IMR-90 (cell line): ENCODE measurements around the gene SLC25A30. TPM values are rescaled to one million over a fixed set of nuclear protein-coding genes. Genes with fewer than 3 reads are reported as not detected.

Experiments
- ATAC-seq: fragments of 200-7000 bp; cut with Tn5 transposase; 2 replicates; pipeline ENCODE4 v1.9.1; 2020; ENCODE audit warnings: low read depth, mild to moderate bottlenecking, moderate library complexity
- BruUV-seq: library from RNA; stranded (reverse); fragments of 400-500 nt; replicated peaks from 2 replicates; lab custom pipeline; 2021; lab: Mats Ljungman, UMichigan
- CTCF ChIA-PET: fragments of 300-600 bp; formaldehyde crosslinking; extraction: SDS; loops from one replicate; lab custom pipeline; 2021; ENCODE audit warnings: antibody characterized with exemption; lab: Yijun Ruan, JAX
- POLR2A ChIA-PET: fragments of 300-600 bp; sonication (Branson Sonifier 250); formaldehyde crosslinking; loops from one replicate; lab custom pipeline; 2022; ENCODE audit warnings: antibody characterized with exemption; ENCODE audit not compliant: unreplicated experiment; lab: Charles Lee
- DNase-seq: peaks from one replicate; pipeline ENCODE4 v3.0.0; 2013
- H2AFZ ChIP-seq: replicated peaks from 2 replicates; pipeline ENCODE3; 2013; ENCODE audit warnings: low read length, mild to moderate bottlenecking; ENCODE audit not compliant: poor library complexity
- H2AK5ac ChIP-seq: 2 replicates; pipeline ENCODE4 v1.6.1; 2013; ENCODE audit warnings: low read depth, low read length, inconsistent platforms
- H2AK9ac ChIP-seq: replicated peaks from 2 replicates; pipeline ENCODE3; 2013; ENCODE audit warnings: mild to moderate bottlenecking, low read depth, low read length, moderate library complexity; ENCODE audit not compliant: poor library complexity
- H2BK120ac ChIP-seq: 2 replicates; pipeline ENCODE4 v1.6.1; 2013; ENCODE audit warnings: low read depth, low read length, inconsistent platforms
- H2BK15ac ChIP-seq: 3 replicates; pipeline ENCODE4 v1.6.1; 2013; ENCODE audit warnings: low read depth, low read length, inconsistent platforms
- H2BK20ac ChIP-seq: 2 replicates; pipeline ENCODE4 v1.6.1; 2013; ENCODE audit warnings: low read depth, mild to moderate bottlenecking, inconsistent platforms, low read length, moderate library complexity
- H2BK5ac ChIP-seq: 2 replicates; pipeline ENCODE4 v1.6.1; 2013; ENCODE audit warnings: mild to moderate bottlenecking, low read depth, low read length, inconsistent platforms; ENCODE audit not compliant: poor library complexity, severe bottlenecking
- H3K14ac ChIP-seq: replicated peaks from 2 replicates; pipeline ENCODE4 v1.6.1; 2013; ENCODE audit warnings: low read depth, low read length, inconsistent platforms
- H3K18ac ChIP-seq: 2 replicates; pipeline ENCODE4 v1.6.1; 2013; ENCODE audit warnings: low read depth, low read length, control low read depth
- H3K23ac ChIP-seq: 2 replicates; pipeline ENCODE4 v1.6.1; 2013; ENCODE audit warnings: low read depth, low read length, inconsistent platforms
- H3K27ac ChIP-seq: 2 replicates; pipeline ENCODE4 v1.5.1; 2013; ENCODE audit warnings: mild to moderate bottlenecking, control low read depth, low read length; ENCODE audit not compliant: insufficient read depth
- H3K27me3 ChIP-seq: 2 replicates; pipeline ENCODE4 v1.6.1; 2013; ENCODE audit warnings: low read length; ENCODE audit not compliant: control insufficient read depth, insufficient read depth
- H3K36me3 ChIP-seq: 2 replicates; pipeline ENCODE4 v1.6.1; 2013; ENCODE audit warnings: low read length, mixed read lengths; ENCODE audit not compliant: control insufficient read depth, insufficient read depth
- H3K4ac ChIP-seq: 2 replicates; pipeline ENCODE4 v1.6.1; 2013; ENCODE audit warnings: low read depth, low read length, inconsistent platforms
- H3K4me1 ChIP-seq: 2 replicates; pipeline ENCODE4 v1.6.1; 2013; ENCODE audit warnings: low read length, mixed read lengths; ENCODE audit not compliant: control insufficient read depth, insufficient read depth
- H3K4me2 ChIP-seq: 2 replicates; pipeline ENCODE4 v1.6.1; 2013; ENCODE audit warnings: low read depth, mild to moderate bottlenecking, control low read depth, low read length, moderate library complexity
- H3K4me3 ChIP-seq: 2 replicates; pipeline ENCODE4 v1.5.1; 2013; ENCODE audit warnings: low read depth, mild to moderate bottlenecking, control low read depth, low read length, moderate library complexity; ENCODE audit not compliant: insufficient read depth
- H3K56ac ChIP-seq: 2 replicates; pipeline ENCODE4 v1.6.1; 2013; ENCODE audit warnings: low read length, inconsistent platforms; ENCODE audit not compliant: insufficient read depth; ENCODE audit errors: extremely low read depth
- H3K79me1 ChIP-seq, 2 experiments: 2 replicates each; pipeline ENCODE4 v1.6.1; 2013; ENCODE audit warnings: low read length in 2 of 2, inconsistent platforms in 1 of 2, low read depth in 1 of 2
- H3K9ac ChIP-seq: 2 replicates; pipeline ENCODE4 v1.6.1; 2013; ENCODE audit warnings: low read depth, low read length, control low read depth
- H3K9me1 ChIP-seq: 2 replicates; pipeline ENCODE4 v1.6.1; 2013; ENCODE audit warnings: low read length, inconsistent platforms; ENCODE audit not compliant: insufficient read depth
- H3K9me3 ChIP-seq: 2 replicates; pipeline ENCODE4 v1.6.1; 2013; ENCODE audit warnings: low read length; ENCODE audit not compliant: control insufficient read depth, insufficient read depth
- H4K20me1 ChIP-seq: 2 replicates; pipeline ENCODE4 v1.6.1; 2013; ENCODE audit warnings: low read length, inconsistent platforms; ENCODE audit not compliant: insufficient read depth
- H4K5ac ChIP-seq: 2 replicates; pipeline ENCODE4 v1.6.1; 2013; ENCODE audit warnings: mild to moderate bottlenecking, low read depth, low read length, control low read depth
- H4K8ac ChIP-seq, 2 experiments: 2 replicates each; pipeline ENCODE4 v1.6.1; 2013; ENCODE audit warnings: low read depth in 2 of 2, low read length in 2 of 2, control low read depth in 1 of 2, inconsistent platforms in 1 of 2
- H4K91ac ChIP-seq: 2 replicates; pipeline ENCODE4 v1.6.1; 2013; ENCODE audit warnings: low read depth, low read length, inconsistent platforms; ENCODE audit not compliant: insufficient read depth
- FOS ChIP-seq: fragments of 150-350 bp; IDR thresholded peaks from 2 replicates; pipeline ENCODE4 v1.6.1; 2016; ENCODE audit warnings: low read depth, low read length
- MAZ ChIP-seq: IDR thresholded peaks from 2 replicates; pipeline ENCODE4 v1.6.1; 2012; ENCODE audit warnings: low read depth, mild to moderate bottlenecking, low read length, improper control_type of control experiment, moderate library complexity, borderline replicate concordance
- SMC3 ChIP-seq: fragments of 150-350 bp; IDR thresholded peaks from 2 replicates; pipeline ENCODE4 v1.6.1; 2016; ENCODE audit warnings: low read depth, mild to moderate bottlenecking, antibody characterized with exemption, low read length, moderate library complexity
- WGBS, 2 experiments: methylation state at CpG; one replicate each; pipeline versions ENCODE4 v1.1.5 to v1.1.7; 2013; ENCODE audit warnings: missing lambda C conversion rate in 2 of 2; ENCODE audit not compliant: insufficient read length in 1 of 2; ENCODE audit errors: extremely low coverage in 2 of 2; 5-methylcytosine and 5-hydroxymethylcytosine counted together
- dilution Hi-C: fragments of 300-500 bp; cut with HindIII; formaldehyde crosslinking; loops from one replicate; pipeline ENCODE4 v1.14.3; 2018; ENCODE audit warnings: low sequenced_read_pairs; ENCODE audit not compliant: unreplicated experiment
- in situ Hi-C: fragments of 300-500 bp; cut with MboI; formaldehyde crosslinking; loops from 3 replicates; pipeline ENCODE4 v1.14.3; 2019; ENCODE audit warnings: low sequenced_read_pairs, inconsistent platforms, mixed read lengths
- intact Hi-C: fragments of 100-400 bp; cut with micrococcal nuclease; formaldehyde crosslinking; loops from 2 replicates; pipeline ENCODE4 v1.10.0; 2022
- polyA plus RNA-seq, 3 experiments: library from polyadenylated mRNA; depleted of rRNA; stranded (reverse); fragments of >200 nt; gene quantifications; 2 replicates each; pipeline ENCODE4 v1.2.3, GENCODE V29; 2012; ENCODE audit warnings: low replicate concordance in 1 of 3
- total RNA-seq: library from RNA; depleted of rRNA; stranded (reverse); fragments of >200 nt; gene quantifications from 2 replicates; pipeline ENCODE4 v1.2.3, GENCODE V29; 2012

Gene SLC25A30
- total and polyA plus RNA-seq, 2 of the 4 experiments (the other 2 are of a cell fraction), result 9.9 to 19.4 TPM

DNA sequence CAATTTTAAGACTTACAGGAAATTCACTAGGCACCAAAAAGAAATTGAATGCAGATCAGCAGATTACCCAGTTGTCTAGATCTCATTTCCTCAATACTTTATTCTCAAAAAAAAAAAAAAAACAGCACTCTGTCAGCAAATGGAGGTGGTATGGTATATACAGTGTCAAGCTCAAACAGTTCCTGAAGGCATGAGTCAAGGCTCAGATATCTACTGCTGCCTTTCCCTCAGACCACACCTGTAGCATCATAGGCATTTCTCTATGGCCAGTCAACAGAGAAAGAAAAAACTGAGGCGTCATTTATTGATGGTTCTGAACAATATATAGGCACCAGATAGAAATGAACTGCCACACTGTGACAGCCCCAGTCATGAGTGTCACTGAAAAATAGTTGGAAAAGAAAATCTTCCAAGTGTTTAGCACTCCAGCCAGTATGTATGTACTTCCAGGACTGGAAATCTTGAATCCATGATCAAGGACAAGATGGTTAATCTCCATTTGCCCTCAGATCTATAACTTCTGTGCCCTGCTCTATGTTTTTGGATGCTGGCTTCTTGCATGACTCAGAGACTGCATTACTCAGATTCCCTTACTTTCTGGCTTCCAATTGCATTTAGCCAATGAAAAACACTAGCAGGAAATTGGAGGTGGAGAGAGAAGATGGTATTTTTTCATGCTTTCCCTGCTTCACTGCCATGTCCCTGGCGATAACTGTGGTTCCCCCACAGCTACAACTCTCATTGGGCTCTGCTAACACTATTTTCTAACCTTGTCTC is 38.2 kb upstream of the SLC25A30 start:
- no peak overlapping the region for H3K23ac ChIP-seq
- H3K4ac ChIP-seq, result peak overlapping the region; percentile 43; the same call in 1 of the 2 replicates
- peak overlapping the region; percentile 50; the same call in 1 of the 2 replicates for H3K18ac ChIP-seq
- ChIA-PET POLR2A (no interaction called here), CTCF (no interaction called here)
- H3K4me2 ChIP-seq, result peak overlapping the region; percentile 10; the same call in 1 of the 2 replicates
- no peak overlapping the region for H2AK5ac ChIP-seq
- no peaks in the 10 kb centered on the region for H3K36me3 ChIP-seq
- no peak overlapping the region for H3K56ac ChIP-seq
- peak overlapping the region; percentile 55; the same call in 1 of the 2 replicates for H2BK20ac ChIP-seq
- H3K9ac ChIP-seq, result no peak overlapping the region
- H4K20me1 ChIP-seq, result no peaks in the 10 kb centered on the region
- peak overlapping the region; percentile 87 for H2AFZ ChIP-seq
- DNase-seq, result peak; percentile 69
- no TSS peak for BruUV-seq
- TF ChIP-seq FOS (peak; percentile 40; the same call in 1 of the 2 replicates), MAZ (no peak), SMC3 (no peak)
- intact Hi-C loops, result no loop called here
- peak overlapping the region; percentile 57; the same call in 1 of the 2 replicates for H3K14ac ChIP-seq
- in situ Hi-C loops, result no loop called here
- H2BK5ac ChIP-seq, result peak overlapping the region; percentile 55
- no CpG with 5 or more reads among the region's 2 CpGs for WGBS, 2 experiments
- H4K8ac ChIP-seq, result peak overlapping the region in 1 of 2 experiments; percentile 70; a peak in 2 of 4 replicates
- H2AK9ac ChIP-seq, result peak overlapping the region; percentile 73
- H3K9me1 ChIP-seq, result no peaks in the 10 kb centered on the region
- peak overlapping the region; percentile 26; the same call in 1 of the 2 replicates for H4K91ac ChIP-seq
- H2BK120ac ChIP-seq, result peak overlapping the region; percentile 74
- peaks cover 1% of the 10 kb centered on the region; the same call in 1 of the 2 replicates for H3K4me1 ChIP-seq
- peak overlapping the region; percentile 26; the same call in 1 of the 3 replicates for H2BK15ac ChIP-seq
- no peaks in the 10 kb centered on the region for H3K9me3 ChIP-seq
- dilution Hi-C loops, result no loop called here
- peak; percentile 98 for ATAC-seq
- H3K27me3 ChIP-seq, result no peaks in the 10 kb centered on the region
- peak overlapping the region; percentile 53; the same call in 1 of the 2 replicates for H4K5ac ChIP-seq
- H3K4me3 ChIP-seq, result no peak overlapping the region
- no peaks in the 10 kb centered on the region for H3K79me1 ChIP-seq
- H3K27ac ChIP-seq, result no peak overlapping the region
